Left renal cortex interstitium (tissue), 4 donors: ENCODE measurements around the gene PI4K2A. TPM values are rescaled to one million over a fixed set of nuclear protein-coding genes. Genes with fewer than 3 reads are reported as not detected.
"Not testable (repeated sequence)": the region's sequence is repeated elsewhere in the genome, so short reads cannot be mapped to it uniquely, and the experiment has no call there.

Experiments
- DNase-seq, 4 donors: peaks; one replicate each; pipeline ENCODE4 v3.0.0-alpha.2; 2013; ENCODE audit warnings: low read depth in 4 of 4, low spot score in 2 of 4, missing footprints in 1 of 4
- polyA plus RNA-seq, 4 donors: library from polyadenylated mRNA; unstranded; fragments of 120-200 nt; gene quantifications; one replicate each; pipeline ENCODE4 v1.2.1, GENCODE V29; 2013; ENCODE audit not compliant: insufficient read length in 4 of 4

The PI4K2A gene
- polyA plus RNA-seq, 4 donors: 17.7 to 21.7 (median 21.4) TPM

DNA sequence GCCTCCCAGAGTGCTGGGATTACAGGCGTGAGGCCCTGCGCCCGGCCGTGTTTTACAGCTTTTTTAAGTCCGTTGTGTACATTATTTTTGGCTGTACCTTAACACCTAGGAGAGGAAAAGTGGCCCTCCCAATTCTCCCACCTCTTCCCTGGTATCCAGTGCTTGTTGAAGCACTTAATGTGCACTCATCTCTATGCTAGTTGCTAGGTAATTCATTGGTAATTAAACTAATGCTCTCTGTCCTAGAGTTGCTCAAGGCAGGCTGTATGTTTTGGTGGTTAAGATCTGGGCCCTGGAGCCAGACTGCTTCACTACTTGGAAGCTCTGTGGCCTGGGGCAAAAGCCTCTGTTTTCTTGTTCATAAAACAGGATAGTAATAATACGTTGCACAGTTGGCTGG, 27.0 kb downstream of the PI4K2A start:
- no peak for DNase-seq

DNA sequence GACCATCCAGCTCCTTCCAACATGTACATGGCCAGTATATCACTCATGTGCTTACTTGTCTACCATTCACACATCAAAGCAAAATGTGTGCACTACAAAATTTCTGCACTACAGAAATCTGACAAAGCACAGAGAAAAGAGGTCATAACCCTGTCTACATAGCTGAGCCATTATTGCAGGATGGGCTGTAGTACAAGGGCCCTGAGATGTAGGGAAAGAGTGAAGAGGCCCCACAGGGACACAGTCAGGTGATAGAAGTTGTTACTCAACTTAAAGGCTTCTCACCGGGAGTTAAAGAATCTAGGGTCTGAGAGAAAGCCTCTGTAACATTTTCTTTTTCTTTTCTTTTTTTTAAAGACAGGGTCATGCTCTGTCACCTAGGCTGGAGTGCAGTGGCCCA, 29.1 kb downstream of the PI4K2A start:
- DNase-seq: no peak

DNA sequence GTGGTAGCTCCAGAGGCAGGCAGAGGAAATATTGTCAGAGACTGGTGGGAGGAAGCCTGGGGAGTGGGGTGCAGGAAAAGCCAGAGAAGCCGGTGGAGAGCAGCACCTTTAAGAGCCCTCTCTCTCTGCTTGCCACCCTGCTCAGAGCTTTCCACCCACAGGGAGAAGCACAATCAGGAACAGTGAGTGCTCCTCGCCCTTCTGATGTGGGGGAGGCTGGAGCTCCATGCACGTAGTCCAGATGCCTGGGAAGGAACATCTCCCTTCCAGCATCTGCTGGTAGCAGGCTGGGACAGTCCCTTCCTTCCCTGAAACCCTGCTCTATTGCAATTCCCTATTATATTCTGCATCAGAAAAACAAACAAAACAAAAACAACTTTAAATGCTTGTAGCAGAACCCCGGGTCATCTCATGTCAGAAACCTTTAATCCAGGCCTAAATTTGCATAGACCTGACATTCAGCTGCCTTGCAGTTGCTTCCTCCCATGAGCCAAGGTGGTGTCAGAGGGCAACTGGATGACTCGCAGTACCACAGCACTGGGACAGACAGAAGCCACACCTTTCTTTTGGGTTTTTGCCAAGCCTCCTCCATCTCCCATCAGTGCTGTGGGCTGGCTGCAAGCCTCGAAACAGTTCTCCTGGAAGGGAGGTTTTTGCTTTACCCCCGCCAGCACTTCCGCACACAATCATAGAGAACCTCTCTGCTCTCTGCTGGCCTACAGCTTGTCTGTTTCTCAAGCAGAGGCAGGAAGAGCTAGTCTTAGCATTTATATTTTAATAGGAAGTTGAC, 33.5 kb downstream of the PI4K2A start:
- DNase-seq: no peak

DNA sequence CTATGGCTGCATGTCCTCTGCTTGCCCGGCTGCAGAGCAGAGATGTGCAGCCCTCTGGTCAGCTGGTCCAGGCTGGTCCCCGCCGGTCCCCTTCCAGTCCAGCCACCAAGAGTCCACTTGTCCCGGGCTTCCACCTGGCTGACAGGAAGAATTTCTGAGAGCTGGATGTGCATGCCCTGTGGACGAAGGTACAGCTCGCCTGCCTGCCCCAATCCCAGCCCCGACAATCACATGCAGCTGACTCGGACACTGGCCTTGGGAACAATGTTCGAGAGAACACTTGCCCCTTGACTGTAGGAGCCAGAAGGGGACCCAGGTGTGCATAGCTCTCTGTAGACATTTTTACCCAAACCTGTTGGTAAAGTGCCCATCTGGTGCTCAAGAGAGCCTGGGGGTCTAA, 34.8 kb downstream of the PI4K2A start:
- DNase-seq: no peak

DNA sequence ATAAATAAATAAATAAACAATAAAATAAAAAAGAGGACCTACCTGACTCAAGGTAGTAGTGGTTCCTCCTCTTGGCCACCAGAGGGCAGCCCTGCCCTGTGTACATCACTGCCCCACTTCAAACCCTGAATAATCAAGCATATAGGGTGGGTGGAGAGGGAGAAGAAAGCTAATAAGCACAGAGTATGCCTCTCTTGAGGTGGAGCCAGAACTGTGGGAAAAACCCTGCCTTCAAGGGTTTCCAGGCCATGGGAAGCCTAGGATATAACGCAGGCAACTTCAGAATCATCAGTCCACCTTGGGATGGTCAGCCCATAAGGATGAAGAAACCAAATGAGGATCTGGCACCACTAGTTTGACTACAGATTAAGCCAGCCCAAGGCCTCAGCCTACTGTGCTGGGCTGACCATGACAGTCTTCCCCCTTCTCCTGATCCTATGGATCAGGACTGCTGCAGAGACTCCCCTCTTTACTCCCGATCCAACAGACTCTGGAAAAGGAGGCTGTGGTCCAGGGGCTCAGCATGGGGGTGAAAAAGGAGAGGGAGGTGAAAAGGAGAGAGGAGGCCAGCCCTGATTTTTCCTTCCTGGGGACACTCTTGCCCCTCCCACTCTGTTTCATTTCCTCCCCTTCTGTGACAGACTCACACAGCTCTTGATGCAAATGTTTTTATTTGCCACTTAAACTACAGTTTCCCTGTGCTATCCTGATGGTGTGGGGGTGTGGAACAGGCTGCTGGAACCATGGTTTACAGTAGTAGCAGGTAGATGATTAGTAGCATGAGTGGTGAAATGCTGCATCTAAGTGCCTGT, 36.5 kb downstream of the PI4K2A start:
- DNase-seq: no peak

DNA sequence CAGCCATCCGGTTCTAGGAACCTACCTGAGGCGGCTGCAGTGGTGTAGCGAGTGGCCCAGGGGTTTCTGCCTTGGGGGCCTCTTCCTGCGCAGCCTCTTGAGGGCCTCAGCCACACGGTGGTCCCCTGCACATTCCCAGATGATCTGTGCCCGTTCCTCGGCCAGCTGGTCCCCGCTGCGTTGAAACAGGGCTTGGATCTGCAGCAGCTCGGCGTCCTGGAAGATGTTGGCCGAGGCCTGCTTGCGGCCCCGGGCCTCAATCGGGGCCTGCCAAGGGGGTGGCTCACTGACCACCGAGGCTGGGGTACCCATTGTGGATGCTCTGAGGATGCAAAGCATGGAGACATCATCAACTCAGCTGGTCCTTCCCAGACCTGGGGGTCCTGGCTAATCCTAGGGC, 39.1 kb downstream of the PI4K2A start:
- no peak for DNase-seq

DNA sequence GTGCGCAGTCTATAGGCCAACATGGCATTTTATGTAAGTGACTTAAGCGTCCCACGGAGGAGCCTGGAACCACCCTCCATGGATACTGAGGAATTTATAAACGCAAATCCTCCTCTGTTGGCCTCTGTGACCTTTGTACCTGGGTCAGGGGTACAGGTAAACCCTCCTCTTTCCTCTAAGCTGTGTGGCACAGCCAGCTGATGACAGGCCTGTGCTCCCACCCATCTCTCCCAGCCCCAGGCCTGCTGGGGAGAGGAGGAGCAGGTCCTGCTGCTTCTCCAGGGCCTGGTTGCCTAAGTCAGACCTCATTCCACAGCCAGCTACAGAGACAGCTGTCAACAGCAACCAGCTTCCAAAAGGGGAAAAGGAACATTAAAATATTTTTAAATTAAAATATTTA, 41.6 kb downstream of the PI4K2A start:
- no peak for DNase-seq

DNA sequence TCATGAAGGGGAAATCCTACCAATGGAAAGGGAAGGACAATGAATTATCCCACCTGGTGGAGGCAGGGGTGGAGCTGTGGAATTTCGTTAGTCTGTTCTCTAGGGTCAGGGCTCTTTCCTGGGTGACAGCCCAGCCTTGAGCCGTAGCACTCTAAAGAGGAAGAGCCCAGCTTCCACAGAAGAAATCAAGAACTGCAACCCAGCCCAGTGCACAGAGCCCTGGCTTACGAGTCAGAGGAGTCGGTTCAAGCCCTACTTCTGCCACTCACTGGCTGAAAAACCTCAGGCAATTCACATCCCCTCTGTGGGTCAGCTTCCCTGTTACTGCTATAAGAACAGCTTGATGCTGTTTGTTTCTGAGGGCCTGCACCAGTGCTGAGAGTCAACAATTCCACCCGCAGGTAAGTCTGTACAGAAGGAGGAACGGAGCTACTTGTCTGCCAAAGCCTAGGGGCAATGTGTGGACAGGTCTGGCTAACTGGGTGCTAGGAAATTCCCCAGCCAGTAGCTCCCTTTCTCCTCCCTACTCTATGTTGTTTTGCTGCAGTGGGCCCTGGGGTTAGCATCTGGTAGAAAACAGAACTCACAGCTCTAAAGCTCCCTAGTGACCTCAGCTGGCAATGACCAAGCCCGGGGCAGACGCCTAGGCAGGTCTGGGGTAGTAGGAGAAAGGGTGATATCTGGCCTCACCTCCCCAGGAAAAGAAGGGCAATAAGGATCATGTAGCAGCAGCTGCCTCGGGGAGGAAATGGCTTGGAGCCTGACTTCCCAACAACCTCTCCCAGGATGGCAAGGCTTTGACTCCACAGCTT, 43.3 kb downstream of the PI4K2A start:
- no peak for DNase-seq

DNA sequence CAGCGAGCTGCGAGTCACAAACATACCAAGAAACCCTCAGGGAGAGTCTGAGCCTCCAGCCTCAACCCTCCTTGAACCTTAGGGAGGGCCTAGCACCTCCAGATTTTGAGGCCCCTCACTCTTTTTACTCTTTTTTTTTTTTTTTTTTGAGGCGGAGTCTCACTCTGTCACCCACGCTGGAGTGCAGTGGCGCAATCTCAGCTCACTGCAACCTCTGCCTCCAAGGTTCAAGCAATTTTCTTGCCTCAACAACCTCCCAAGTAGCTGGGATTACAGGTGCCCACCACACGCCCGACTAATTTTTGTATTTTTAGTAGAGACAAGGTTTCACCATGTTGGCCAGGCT, 43.9 kb downstream of the PI4K2A start:
- not testable (repeated sequence) for DNase-seq

DNA sequence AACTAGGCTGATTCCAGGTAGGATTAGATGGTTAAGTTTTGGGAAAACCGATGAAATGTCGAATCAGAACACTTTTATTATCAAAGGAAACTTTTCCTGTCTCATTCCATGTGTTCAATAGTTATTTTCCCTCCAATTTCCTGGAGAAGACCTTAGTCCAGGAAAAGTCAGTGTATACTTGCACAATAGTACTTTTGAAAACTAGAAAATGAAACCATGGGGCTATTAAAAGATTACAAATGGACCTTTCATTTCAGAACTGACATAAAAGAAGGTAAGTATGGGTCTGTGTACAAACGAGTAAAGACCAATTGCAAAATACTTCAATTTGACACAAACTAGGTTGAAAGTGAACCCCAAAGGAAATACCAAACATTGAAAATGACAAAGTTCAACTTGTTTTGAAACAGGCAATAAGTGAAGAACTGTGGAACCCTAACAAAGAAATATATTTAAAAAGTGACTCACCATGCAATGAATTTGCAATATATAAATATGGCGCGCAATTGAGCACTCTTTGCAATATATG, 44.5 kb downstream of the PI4K2A start:
- no peak for DNase-seq

DNA sequence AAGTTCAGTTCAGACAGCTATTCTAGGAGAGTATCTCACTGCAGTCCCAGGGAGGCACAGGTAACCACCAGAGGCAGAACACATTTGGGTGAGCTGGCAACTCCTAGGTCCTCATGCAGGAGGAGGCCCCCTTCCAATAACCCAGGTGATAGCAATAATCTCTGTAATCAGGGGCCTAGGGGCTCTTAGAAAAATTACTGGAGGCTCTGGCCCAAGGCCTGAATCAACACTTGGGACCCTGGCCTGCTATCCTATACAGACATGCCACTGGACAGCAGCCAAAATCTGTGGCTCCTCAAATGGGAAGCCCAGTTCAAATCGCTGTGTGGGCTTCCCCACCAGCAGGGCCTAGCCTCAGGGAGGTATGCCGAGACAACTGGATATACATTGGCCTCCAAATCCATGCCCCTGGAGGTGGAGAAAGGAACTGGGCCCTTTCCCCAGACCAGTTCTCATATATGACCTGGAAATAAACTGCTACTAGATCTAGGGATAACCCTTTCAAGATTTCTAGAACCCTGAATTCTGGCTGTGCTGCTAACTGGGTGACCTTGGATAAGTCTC, 45.0 kb downstream of the PI4K2A start:
- DNase-seq: no peak

DNA sequence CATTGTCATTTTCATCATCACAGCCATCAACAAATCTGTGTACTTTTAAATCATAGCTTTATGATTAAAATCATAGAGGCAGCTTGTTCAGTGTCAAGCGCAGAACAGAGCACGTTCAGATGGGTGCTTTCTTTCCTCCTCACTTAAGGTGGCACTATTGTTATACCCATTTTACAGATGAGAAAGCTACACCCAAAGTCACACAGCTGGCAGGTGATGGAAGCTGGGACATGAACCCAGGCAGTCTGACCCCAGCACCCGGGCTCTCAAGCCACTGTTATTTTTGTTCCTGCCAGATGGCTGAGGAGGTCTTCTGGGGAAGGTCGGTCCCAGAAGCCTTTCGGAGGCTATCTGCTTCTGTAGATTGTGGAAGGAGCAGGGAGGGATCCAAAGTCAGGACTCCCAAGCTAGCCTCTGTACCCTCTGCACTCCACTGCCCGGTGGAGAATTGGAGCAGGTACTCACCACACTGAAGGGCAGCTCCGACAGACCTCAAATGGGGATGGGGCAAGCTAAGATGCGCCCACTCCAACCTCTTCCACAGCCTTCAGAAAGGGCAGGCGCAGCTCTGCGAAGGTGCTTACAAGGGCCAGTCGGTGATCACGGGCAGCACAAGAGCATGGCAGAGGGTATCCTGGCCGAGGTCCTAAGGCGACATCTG, 46.0 kb downstream of the PI4K2A start:
- DNase-seq: no peak

DNA sequence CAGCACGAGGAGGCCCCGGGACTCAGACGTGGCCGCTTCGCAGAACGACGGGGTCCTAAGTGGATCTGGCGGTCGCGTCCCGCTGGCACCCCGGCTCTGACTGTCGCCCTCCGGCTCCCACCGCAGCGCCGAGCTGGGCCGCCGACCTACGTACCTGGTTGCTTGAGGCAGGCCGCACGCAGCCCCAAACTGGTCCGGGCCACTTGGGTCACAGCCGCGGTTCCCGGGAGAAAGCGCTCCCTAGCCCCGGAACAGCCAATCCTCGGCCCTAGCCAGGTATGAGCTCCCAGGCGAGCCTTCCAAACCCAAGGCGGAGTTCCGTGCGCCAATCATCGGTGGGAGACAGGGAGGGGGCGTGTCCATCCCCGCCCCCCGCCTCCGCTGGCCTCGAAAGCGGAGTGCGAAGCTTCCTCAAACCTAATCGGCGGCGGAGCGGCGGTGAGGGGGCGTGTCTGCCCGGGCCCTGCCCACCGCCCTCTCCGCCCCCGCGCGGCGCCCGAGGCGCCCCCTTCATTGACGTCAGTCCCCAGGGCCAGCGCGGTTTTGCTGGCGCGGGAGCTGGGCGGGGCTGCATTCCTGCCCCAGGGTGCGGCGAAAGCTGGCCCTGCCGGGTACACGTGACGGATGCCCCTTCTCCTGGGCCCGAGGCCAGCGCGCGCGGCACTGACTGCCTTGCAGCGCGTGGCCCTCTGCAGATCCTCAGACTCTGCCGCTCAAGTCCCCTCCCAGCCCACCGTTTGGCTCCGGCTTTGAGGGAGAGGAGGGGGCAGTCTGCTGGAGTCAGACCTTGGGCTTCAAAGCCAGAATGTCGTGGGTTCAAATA, 46.7 kb downstream of the PI4K2A start, which contains the start of gene AVPI1:
Gene AVPI1, minus strand, starts transcription at position 280 of the 823 bp plus-strand sequence. CDS start 7,336 bp downstream, outside the sequence.
- DNase-seq: peak; percentile 75 to 94 (median 88)

DNA sequence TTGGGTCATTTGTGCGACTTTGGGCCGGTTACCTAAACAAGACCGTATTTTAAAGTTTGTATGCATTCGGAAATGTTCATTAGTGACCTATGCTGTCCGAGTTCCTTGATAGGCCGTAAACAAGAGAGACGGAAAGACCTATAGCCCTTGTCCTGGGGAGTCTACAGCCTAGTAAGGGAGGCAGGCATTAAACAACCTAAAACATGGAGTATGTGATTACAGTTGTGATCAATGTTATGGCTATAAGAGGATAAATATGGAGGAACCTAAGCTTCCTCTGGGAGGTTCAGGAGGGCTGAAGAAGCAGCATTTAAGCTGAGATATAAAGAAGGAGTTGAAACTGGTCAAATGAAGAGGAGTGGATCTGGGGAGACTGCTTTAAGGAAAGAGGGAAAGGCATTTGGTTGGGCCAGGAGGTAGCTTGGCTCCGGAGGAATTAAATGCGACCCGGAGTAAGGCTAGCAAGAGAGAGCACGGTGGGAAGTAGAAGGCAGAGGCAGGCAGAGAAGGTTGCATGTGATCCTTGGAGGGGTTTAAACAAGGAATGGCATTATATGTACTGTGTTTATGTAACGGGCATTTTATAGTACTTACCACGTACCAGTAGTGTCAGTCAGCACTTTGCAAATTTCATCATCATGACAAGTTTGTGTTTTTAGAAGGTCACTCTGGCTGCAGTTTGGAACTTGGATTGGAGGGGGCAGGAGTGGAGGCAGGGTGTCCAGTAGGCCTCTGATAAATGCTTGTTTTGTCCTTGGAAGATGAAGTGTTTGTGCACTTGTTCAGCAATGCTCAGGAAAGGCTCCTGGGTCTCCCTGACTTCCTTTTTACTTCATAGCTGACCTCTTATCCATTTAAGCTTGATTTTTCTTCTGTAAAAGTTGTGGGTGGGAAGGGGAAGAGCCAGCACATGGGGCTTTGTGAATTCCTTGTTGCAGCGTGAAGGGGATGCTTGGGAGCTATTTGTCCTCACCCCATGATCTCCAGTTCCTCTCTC, 47.6 kb downstream of the PI4K2A start:
- DNase-seq: peak in 1 of 4 donors; percentile 47

DNA sequence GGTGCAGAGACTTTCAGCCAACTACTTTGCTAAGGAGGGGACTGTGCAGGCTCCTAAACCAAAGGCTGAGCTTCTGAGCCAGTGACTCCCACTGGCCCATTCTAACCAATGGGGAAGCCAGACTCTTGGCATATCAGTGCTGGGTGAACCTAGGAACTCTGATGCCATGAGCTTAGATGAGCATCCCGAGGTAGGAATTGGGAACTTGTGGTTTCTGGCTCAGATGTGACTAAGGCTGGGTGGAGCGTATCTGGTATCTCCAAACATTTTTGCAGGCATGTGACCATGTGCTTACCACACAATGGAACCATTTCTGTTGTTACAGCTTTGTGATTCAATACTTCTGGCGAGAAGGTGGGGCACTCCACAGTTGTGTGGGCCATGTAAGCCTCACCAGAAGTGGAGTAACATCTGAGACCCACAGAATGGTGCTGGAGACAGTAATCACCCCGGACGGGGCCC, 49.1 kb downstream of the PI4K2A start:
- DNase-seq: no peak

DNA sequence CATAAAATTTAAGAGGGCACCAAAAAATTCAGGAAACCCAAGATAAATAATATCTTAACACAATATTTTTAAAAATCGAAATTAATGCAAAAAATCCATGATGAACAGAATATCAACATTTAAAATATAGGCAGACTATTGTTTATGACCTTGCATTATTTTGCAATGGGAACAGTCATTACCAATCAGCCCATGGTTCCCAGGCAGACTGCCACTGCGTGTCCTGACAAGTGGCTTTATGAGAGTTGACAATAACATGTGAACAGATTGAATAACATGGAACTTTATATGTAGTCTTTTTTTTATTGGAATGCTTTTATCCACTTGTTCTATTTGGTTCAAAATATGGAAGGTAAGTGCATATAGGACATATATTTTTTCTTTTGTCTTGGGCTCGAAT, 49.7 kb downstream of the PI4K2A start:
- no peak for DNase-seq

DNA sequence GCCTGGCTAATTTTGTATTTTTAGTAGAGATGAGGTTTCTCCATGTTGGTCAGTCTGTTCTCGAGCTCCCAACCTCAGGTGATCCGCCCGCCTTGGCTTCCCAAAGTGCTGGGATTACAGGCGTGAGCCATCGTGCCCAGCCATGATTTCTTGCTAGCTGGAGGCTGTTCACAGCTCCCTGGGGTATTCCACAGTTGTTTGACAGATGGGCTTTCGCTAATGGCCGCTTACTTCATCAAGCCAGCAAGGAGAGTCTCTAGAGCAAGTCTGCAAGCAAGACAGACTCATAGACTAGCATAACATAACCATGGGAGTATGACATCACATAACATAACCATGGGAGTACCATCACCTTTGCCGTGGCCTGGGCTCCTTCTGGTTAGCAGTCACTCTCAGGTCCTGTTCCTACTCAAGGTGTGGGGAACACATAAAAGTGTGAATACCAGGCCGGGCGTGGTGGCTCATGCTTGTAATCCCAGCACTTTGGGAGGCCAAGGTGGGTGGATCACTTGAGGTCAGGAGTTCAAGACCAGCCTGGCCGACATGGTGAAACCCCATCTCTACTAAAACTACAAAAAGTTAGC, 57.7 kb downstream of the PI4K2A start:
- DNase-seq: not testable (repeated sequence)
